ENCODE data around the gene TRIO.
"Not testable (repeated sequence)": the region's sequence is repeated elsewhere in the genome, so short reads cannot be mapped to it uniquely, and the experiment has no call there.

The TRIO gene

GRCh38 chr5:14142827-14143545 is at the start of gene TRIO:
Gene TRIO (plus strand): TSS chr5:14143342. CDS start chr5:14143726, 384 bp downstream.
- DNase-seq (ENCODE audit: low read depth, low spot score), result peak; percentile 80

- DNase-seq (ENCODE audit: low read depth, low spot score), result not testable (repeated sequence)
Measured at GRCh38 chr5:14097380-14097779, 45.8 kb upstream of the TRIO start.

DNA sequence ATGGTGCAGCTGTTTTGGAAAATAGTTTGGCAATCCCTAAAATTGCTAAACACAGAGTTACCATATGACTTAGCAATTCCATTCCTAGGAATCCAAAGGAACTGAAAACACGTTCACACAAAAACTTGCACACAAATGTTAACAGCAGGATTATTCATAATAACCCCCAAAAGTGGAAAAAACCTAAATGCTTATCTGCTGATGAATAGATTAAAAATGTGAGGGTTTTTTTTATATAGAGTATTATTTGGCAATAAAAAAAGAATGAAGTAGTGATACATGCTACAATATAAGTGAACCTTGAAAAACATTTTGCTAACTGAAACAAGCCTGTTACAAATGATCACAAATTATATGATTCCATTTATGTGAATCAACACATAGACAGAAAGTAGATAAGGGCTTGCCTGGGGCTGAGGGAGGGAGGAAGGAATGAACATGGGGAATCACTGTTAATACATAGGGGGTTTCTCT is 45.1 kb upstream of the TRIO start:
- no peak for DNase-seq (ENCODE audit: low read depth, low spot score)

DNA sequence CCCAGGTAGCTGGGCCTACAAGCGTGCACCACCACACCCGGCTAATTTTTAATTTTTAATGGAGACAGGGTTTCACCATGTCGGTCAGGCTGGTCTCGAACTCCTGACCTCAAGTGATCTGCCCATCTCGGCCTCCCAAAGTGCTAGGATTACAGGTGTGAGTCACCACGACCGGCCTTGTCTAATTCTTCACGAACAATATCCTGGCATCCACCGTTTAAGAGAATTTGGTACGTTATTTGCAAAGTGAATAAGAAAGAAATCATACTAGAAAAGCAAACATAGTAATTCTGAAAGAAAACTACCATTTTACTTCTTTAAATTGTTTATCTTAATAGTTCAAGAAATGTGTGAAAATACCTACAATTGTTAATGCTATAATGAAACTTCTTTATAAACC is 42.9 kb upstream of the TRIO start:
- DNase-seq (ENCODE audit: low read depth, low spot score), result no peak

GRCh38 chr5:14101922-14102321 is 41.2 kb upstream of the TRIO start:
- no peak for DNase-seq (ENCODE audit: low read depth, low spot score)

GRCh38 chr5:14102666-14103065 is 40.5 kb upstream of the TRIO start:
- DNase-seq (ENCODE audit: low read depth, low spot score), result no peak

- DNase-seq (ENCODE audit: low read depth, low spot score), result peak; percentile 26
Measured at GRCh38 chr5:14105718-14106410, 37.3 kb upstream of the TRIO start.

- no peak for DNase-seq (ENCODE audit: low read depth, low spot score)
Measured at GRCh38 chr5:14107536-14107935, 35.6 kb upstream of the TRIO start.

- DNase-seq (ENCODE audit: low read depth, low spot score), result peak; percentile 20
Measured at GRCh38 chr5:14108170-14108996, 34.8 kb upstream of the TRIO start.

- DNase-seq (ENCODE audit: low read depth, low spot score), result no peak
Measured at GRCh38 chr5:14109041-14109747, 33.9 kb upstream of the TRIO start.

DNA sequence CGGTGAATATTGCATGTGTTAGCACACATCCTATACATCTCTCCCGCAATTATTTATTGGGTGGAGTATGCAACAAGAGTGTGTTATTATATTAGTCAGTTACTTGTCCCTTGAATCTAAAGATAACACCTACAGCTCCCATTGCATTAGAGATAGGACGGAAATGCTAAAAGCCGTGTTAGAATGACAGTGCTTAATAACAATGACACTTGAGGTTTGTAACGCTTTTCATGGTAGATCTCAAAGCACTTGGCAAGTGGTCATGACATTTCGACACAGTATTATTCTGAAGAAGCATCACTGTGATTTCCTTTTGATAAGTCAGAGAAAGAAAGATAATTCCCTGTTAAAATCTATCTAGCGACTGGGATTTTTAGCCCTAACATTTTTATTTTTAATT is 33.4 kb upstream of the TRIO start:
- DNase-seq (ENCODE audit: low read depth, low spot score), result no peak

DNA sequence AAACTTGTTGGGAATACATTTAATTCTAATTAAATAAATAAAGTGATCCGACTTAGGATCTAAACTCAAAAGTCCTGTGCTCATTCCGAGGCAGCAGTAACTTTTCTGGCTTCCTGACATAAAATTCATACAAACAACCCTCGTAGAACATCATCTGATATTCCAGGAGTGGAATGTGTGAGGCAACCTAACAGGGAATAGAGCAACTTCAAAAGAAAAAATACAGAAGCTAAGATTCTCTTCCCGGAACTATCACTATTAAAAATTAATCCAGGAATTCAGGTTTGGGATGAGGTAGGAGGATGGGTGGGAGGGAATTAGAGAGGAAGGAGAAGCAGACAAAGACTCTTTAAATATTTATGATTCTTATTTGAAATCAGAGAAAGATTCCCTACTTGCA is 32.9 kb upstream of the TRIO start:
- no peak for DNase-seq (ENCODE audit: low read depth, low spot score)

GRCh38 chr5:14110680-14111079 is 32.5 kb upstream of the TRIO start:
- DNase-seq (ENCODE audit: low read depth, low spot score), result no peak

- DNase-seq (ENCODE audit: low read depth, low spot score), result no peak
Measured at GRCh38 chr5:14112998-14113652, 30.0 kb upstream of the TRIO start.

DNA sequence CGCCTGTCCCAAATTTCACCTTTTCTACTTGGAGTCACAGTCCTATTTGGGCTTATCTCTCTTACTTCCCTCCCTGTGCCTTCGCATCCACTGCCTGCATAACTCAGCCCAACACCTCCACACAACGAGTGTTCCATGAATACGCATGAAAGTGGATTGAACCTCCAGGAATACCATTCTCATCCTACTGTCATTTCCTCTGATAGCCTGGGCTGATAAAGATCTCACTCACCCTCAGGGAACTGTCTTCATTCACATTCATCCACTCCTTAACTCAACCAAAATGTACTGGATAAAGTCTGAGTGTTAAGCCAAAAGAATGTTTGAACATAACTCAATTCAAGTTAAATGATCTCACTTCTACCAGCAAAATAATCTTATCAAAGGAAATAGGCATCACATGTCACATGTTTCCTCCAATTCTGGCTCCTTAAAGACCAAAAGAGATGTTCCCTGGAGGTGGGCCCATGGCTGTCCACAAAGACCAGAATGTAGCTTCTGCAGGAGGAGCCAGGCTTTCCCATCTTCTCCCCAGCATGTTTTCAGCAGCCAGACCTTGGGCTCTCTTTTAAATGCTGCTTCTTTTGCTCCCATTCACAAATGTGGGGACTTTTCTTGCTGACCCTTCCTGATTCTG is 28.4 kb upstream of the TRIO start:
- no peak for DNase-seq (ENCODE audit: low read depth, low spot score)

DNA sequence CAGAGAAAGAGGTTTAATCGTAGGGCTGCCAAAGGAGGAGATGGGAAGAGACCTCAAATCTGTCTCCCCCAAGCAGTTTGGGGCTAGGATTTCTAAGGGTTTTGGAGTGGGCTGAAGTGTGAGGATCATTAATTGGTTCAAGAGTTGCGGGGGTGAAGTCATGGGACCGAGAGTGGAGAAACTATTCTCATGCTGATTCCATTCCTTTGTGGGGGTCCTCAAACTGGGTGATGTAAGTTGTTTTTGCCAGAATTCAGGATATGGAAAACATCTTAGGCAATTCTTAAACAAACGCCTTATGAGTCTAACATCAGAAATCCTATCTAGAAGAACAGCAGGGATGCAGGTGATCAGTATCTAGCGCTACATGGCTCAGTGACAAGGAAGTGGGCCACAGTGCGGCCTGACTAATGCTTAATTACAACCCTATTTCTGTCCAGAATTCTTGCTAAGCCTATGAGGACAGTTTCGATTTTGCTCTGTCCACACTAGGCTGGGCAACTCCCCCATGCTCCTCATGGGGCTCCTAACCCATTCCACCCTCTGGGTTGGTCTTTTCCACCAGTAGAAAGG is 27.7 kb upstream of the TRIO start:
- DNase-seq (ENCODE audit: low read depth, low spot score), result no peak

- DNase-seq (ENCODE audit: low read depth, low spot score), result no peak
Measured at GRCh38 chr5:14118551-14119320, 24.4 kb upstream of the TRIO start.

DNA sequence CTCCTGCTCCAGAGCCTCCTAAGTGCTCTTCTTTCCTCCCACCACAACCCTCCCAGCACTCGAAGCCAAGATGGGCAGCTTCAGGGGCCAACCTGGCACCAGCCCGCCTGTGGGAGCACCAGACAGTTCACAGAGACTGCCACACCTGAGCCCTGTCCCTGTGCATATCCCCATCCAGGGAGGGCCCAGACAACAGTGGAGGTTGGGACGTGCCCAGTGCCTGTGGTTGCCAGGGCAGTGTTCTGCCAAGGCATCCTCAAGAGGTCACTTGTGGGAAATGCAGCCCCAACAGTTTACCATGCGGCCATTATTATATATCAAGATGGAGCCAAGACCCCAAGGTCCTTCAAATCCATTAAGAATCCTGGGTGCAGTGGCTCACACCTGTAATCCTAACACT is 23.0 kb upstream of the TRIO start:
- DNase-seq (ENCODE audit: low read depth, low spot score), result no peak

- no peak for DNase-seq (ENCODE audit: low read depth, low spot score)
Measured at GRCh38 chr5:14121552-14121951, 21.6 kb upstream of the TRIO start.

- DNase-seq (ENCODE audit: low read depth, low spot score), result no peak
Measured at GRCh38 chr5:14122089-14122488, 21.1 kb upstream of the TRIO start.
